NCI-H1694 (cell line): ENCODE data around the gene GDA.
"Not testable (repeated sequence)": the region's sequence is repeated elsewhere in the genome, so short reads cannot be mapped to it uniquely, and the experiment has no call there.

ENCODE experiments used
- DNase-seq: peaks from one replicate; lab custom pipeline; 2025; lab: John Stamatoyannopoulos, UW

GDA gene

GRCh38 chr9:72210522-72210921, 61.3 kb downstream of the GDA start:
- DNase-seq = no peak

GRCh38 chr9:72211047-72211446, 61.8 kb downstream of the GDA start:
- DNase-seq = no peak

GRCh38 chr9:72213906-72214305, 64.7 kb downstream of the GDA start:
- no peak for DNase-seq

GRCh38 chr9:72217306-72217842, 68.1 kb downstream of the GDA start:
- DNase-seq = no peak

GRCh38 chr9:72220589-72220988, 71.3 kb downstream of the GDA start:
- no peak for DNase-seq

- no peak for DNase-seq
Measured at GRCh38 chr9:72226146-72226812, 77.0 kb downstream of the GDA start.

GRCh38 chr9:72228282-72228681, 79.0 kb downstream of the GDA start:
- no peak for DNase-seq

- DNase-seq = no peak
Measured at GRCh38 chr9:72232778-72233177, 83.5 kb downstream of the GDA start.

- no peak for DNase-seq
Measured at GRCh38 chr9:72247549-72247948, 98.3 kb downstream of the GDA start.

GRCh38 chr9:72251589-72251988, 102.3 kb downstream of the GDA start:
- DNase-seq = no peak

- no peak for DNase-seq
Measured at GRCh38 chr9:72254901-72255545, 105.8 kb downstream of the GDA start.

- no peak for DNase-seq
Measured at GRCh38 chr9:72255569-72255968, 106.3 kb downstream of the GDA start.

- no peak for DNase-seq
Measured at GRCh38 chr9:72256931-72257330, 107.7 kb downstream of the GDA start.

GRCh38 chr9:72257814-72258213, 108.6 kb downstream of the GDA start:
- DNase-seq = no peak

- DNase-seq = no peak
Measured at GRCh38 chr9:72262063-72262462, 112.8 kb downstream of the GDA start.

- DNase-seq = no peak
Measured at GRCh38 chr9:72263572-72263971, 114.3 kb downstream of the GDA start.

- no peak for DNase-seq
Measured at GRCh38 chr9:72268961-72269360, 119.7 kb downstream of the GDA start.

GRCh38 chr9:72270359-72270758, 121.1 kb downstream of the GDA start:
- not testable (repeated sequence) for DNase-seq

GRCh38 chr9:72271613-72272478, 122.6 kb downstream of the GDA start:
- peak; percentile 18 for DNase-seq

GRCh38 chr9:72274441-72274840, 125.2 kb downstream of the GDA start:
- no peak for DNase-seq

- DNase-seq = no peak
Measured at GRCh38 chr9:72274916-72275315, 125.7 kb downstream of the GDA start.

- no peak for DNase-seq
Measured at GRCh38 chr9:72276429-72276828, 127.2 kb downstream of the GDA start.

- DNase-seq = no peak
Measured at GRCh38 chr9:72278959-72279358, 129.7 kb downstream of the GDA start.
